LNCAP (cell line): ENCODE data around the gene TMEM164.

ENCODE experiments used
- TF ChIP-seq, protein P1 (sequence below): fragments of 450-650 bp; IDR thresholded peaks from 2 replicates; pipeline ENCODE4 v1.5.1; 2017; ENCODE audit warnings: mild to moderate bottlenecking

The TMEM164 gene

GRCh38 chrX:110045421-110045820, 42.5 kb downstream of the TMEM164 start:
- TF ChIP-seq, protein P1, sequence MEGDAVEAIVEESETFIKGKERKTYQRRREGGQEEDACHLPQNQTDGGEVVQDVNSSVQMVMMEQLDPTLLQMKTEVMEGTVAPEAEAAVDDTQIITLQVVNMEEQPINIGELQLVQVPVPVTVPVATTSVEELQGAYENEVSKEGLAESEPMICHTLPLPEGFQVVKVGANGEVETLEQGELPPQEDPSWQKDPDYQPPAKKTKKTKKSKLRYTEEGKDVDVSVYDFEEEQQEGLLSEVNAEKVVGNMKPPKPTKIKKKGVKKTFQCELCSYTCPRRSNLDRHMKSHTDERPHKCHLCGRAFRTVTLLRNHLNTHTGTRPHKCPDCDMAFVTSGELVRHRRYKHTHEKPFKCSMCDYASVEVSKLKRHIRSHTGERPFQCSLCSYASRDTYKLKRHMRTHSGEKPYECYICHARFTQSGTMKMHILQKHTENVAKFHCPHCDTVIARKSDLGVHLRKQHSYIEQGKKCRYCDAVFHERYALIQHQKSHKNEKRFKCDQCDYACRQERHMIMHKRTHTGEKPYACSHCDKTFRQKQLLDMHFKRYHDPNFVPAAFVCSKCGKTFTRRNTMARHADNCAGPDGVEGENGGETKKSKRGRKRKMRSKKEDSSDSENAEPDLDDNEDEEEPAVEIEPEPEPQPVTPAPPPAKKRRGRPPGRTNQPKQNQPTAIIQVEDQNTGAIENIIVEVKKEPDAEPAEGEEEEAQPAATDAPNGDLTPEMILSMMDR = no peak

DNA sequence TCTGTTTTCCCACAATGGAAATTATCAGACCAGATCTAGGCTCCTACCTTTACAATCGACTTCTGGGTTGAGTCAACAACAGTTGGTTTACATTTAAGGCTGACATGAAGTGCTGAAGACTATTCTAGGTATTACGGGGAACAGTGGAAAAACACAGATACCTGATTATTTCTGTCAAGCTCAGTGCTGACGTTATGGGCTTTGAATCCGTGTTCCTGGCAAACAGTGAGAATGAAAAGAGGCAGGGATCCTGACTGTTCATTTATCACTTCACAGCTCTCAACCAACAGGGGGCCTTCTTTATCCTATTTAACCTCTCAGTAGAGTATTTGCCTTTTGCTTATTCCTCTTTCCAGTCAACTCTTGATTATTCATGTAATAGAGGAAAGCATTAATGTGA, 43.1 kb downstream of the TMEM164 start:
- TF ChIP-seq, protein P1 = peak; percentile 16; the same call in 1 of the 2 replicates

DNA sequence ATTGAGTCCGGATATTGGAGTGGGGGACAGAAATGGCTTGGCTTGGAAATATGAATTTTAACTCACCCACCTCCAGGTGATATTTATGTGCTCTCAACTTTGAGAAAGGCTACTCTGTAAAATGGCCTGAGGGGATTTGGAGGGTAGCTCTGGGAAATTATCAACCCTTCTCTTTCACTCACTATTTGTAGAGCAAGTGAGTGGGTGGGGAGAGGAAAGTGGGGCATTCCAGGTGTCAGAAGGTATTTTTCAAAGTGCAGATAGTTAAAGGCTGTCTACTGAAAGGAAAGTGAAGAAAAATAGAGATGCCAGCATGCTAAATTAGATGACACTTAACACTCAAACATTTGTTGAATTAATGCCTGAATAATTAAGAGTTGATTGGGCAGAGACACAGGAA, 44.1 kb downstream of the TMEM164 start:
- TF ChIP-seq, protein P1 = no peak

- TF ChIP-seq, protein P1 = no peak
Measured at GRCh38 chrX:110049096-110049495, 46.2 kb downstream of the TMEM164 start.

- TF ChIP-seq, protein P1 = no peak
Measured at GRCh38 chrX:110050386-110050785, 47.5 kb downstream of the TMEM164 start.

DNA sequence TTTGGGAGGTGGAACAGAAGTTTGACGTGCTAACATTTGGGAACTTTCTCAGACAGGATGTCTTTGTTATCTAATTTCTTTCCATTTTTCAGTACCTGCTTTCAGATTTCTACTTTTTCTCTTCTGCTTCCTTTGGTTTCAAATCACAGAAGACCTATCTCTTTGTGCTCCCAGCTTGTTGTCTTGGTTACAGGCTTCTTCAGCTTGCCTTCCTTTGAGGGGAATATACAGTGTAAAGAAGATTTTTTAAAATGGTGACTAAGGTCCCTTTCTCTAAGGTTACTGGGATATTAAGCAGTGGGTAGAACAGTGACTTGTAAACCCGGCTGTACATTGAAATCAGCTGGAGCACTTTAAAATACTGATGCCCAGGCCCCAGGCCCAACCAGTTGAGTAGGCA, 48.0 kb downstream of the TMEM164 start:
- TF ChIP-seq, protein P1 = no peak

- TF ChIP-seq, protein P1 = no peak
Measured at GRCh38 chrX:110051559-110051958, 48.6 kb downstream of the TMEM164 start.

- TF ChIP-seq, protein P1 = no peak
Measured at GRCh38 chrX:110052303-110052702, 49.4 kb downstream of the TMEM164 start.
